ENCODE data around the gene USP38.
"Not testable (repeated sequence)": the region's sequence is repeated elsewhere in the genome, so short reads cannot be mapped to it uniquely, and the experiment has no call there.

Gene USP38

DNA sequence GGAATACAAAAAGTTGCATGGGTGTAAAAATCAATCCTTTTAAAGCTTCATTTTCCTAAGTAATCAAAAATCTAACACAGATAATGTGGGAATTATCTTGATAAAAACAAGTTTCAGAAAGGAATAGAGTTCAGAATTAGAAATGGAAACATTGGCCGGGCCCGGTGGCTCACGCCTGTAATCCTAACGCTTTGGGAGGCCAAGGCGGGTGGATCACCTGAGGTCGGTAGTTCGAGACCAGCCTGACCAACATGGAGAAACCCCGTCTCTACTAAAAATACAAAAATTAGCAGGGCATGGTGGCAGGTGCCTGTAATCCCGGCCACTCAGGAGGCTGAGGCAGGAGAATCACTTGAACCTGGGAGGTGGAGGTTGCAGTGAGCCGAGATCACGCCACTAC lies 52.5 kb downstream of the USP38 start:
- not testable (repeated sequence) for H3K4me3 Mint-ChIP-seq; H3K9me3 Mint-ChIP-seq; H3K27ac Mint-ChIP-seq; H3K36me3 Mint-ChIP-seq (ENCODE audit: low read depth); H3K4me1 Mint-ChIP-seq (ENCODE audit: low read depth); H3K27me3 Mint-ChIP-seq (ENCODE audit: low read depth)

DNA sequence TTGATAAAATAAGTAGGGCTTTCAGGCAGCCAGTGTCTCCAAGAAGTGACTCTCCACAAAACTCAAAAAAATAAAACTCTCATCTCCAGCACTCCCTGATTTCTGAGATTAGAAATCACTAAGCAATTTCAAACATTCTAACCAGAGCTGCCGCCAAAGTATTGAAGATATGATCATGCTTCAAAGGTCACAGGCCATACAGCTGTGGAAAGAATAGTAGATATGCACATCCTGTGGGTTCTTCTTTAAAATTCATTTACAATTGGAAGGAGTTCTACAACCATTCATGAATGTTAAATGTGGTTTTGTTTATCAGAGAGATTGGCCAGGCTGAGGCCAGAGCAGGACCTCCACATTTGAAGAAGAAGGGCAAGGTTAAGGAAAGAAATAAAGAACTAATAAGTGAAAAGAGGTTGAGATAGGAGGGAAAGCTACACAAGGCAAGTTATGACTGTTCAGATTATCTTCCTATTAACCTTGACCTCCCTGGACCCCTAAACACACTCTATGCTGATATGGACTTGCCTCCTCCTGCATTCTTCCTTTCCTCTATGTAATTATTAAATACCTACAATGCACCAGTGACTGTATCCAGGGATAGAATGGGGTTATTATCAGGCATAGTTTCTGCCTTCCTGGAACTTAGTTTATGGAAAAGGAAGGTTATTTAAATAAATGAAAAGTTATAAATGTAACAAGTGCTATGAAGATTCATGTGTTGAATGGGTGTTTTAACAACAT lies 56.4 kb downstream of the USP38 start:
- no peak overlapping the region for H3K4me3 Mint-ChIP-seq
- H3K4me1 Mint-ChIP-seq (ENCODE audit: low read depth), result no peaks in the 10 kb centered on the region
- no peak overlapping the region for H3K27ac Mint-ChIP-seq
- no peaks in the 10 kb centered on the region for H3K36me3 Mint-ChIP-seq (ENCODE audit: low read depth)
- no peaks in the 10 kb centered on the region for H3K27me3 Mint-ChIP-seq (ENCODE audit: low read depth)
- peaks cover 12% of the 10 kb centered on the region for H3K9me3 Mint-ChIP-seq

- no peak overlapping the region for H3K4me3 Mint-ChIP-seq
- H3K36me3 Mint-ChIP-seq (ENCODE audit: low read depth), result no peaks in the 10 kb centered on the region
- H3K27ac Mint-ChIP-seq, result no peak overlapping the region
- peaks cover 12% of the 10 kb centered on the region for H3K9me3 Mint-ChIP-seq
- no peaks in the 10 kb centered on the region for H3K27me3 Mint-ChIP-seq (ENCODE audit: low read depth)
- H3K4me1 Mint-ChIP-seq (ENCODE audit: low read depth), result no peaks in the 10 kb centered on the region
These were observed 57.2 kb downstream of the USP38 start for GRCh38 chr4:143241892-143242291.

DNA sequence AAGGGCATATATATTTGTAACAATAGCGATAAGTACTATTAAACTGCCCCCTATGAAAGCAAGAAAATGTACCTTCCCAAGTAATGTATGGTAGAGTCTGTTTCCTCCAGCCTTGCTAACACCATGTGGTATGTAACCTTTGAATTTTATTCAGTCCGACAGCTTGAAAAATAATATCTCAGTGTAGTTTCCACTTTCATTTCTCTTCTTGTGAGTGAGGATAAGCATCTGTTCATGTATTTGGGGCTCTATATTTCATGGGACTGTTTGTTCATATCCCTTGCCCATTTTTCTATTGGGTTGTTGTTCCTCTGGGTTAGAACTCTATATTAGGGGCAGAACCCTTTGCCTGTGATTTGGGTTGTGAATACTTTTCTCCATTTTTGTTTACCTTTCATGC lies 58.3 kb downstream of the USP38 start:
- Mint-ChIP-seq H3K27ac (no peak overlapping the region), H3K36me3 (ENCODE audit: low read depth) (no peaks in the 10 kb centered on the region), H3K4me3 (no peak overlapping the region), H3K9me3 (peaks cover 12% of the 10 kb centered on the region), H3K27me3 (ENCODE audit: low read depth) (no peaks in the 10 kb centered on the region), H3K4me1 (ENCODE audit: low read depth) (no peaks in the 10 kb centered on the region)

DNA sequence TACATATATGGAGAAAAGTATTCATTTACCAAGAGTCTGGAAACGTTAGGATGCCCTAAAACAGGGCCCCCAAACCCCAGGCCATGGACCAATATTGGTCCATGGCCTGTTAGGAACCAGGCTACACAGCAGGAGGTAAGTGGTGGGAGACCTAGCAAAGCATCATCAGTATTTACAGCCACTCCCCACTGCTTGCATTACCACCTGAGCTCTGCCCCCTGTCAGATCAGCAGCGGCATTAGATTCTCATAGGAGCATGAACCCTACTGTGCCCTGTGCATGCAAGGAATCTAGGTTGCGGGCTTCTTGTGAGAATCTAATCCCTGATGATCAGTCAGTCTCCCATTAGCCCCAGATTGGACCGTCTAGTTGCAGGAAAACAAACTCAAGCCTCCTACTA lies 62.3 kb downstream of the USP38 start:
- Mint-ChIP-seq H3K36me3 (ENCODE audit: low read depth) (no peaks in the 10 kb centered on the region), H3K27me3 (ENCODE audit: low read depth) (no peaks in the 10 kb centered on the region), H3K4me1 (ENCODE audit: low read depth) (no peaks in the 10 kb centered on the region), H3K27ac (no peak overlapping the region), H3K9me3 (peaks cover 6% of the 10 kb centered on the region), H3K4me3 (no peak overlapping the region)

DNA sequence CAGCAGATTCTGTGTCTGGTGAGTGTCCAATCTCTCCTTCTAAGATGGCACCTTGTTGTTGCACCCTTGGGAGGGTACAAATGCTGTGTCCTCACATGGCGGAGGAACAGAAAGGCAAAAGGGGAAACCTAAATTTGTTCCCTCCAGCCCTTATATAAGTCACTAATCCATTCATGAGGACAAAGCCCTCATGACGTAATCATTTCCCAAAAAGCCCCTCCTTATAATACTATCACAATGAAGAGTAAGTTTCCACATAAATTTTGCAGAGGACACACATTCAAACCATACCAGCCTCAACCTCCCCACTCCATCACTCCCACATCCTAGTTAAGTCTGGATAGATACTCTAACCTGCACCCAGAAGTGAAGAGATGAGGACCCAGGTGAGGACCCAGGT lies 63.1 kb downstream of the USP38 start:
- Mint-ChIP-seq H3K4me1 (ENCODE audit: low read depth) (no peaks in the 10 kb centered on the region), H3K36me3 (ENCODE audit: low read depth) (no peaks in the 10 kb centered on the region), H3K9me3 (peaks cover 3% of the 10 kb centered on the region), H3K27me3 (ENCODE audit: low read depth) (no peaks in the 10 kb centered on the region), H3K27ac (no peak overlapping the region), H3K4me3 (no peak overlapping the region)

- Mint-ChIP-seq H3K9me3 (no peaks in the 10 kb centered on the region), H3K27me3 (ENCODE audit: low read depth) (no peaks in the 10 kb centered on the region), H3K4me1 (ENCODE audit: low read depth) (no peaks in the 10 kb centered on the region), H3K27ac (no peak overlapping the region), H3K36me3 (ENCODE audit: low read depth) (no peaks in the 10 kb centered on the region), H3K4me3 (no peak overlapping the region)
These were observed 64.1 kb downstream of the USP38 start for GRCh38 chr4:143248827-143249226.

GRCh38 chr4:143250617-143251016 lies 65.9 kb downstream of the USP38 start:
- Mint-ChIP-seq H3K4me1 (ENCODE audit: low read depth) (no peaks in the 10 kb centered on the region), H3K4me3 (no peak overlapping the region), H3K9me3 (no peaks in the 10 kb centered on the region), H3K27ac (no peak overlapping the region), H3K27me3 (ENCODE audit: low read depth) (no peaks in the 10 kb centered on the region), H3K36me3 (ENCODE audit: low read depth) (no peaks in the 10 kb centered on the region)

- H3K27ac Mint-ChIP-seq, result no peak overlapping the region
- no peak overlapping the region for H3K4me3 Mint-ChIP-seq
- H3K27me3 Mint-ChIP-seq (ENCODE audit: low read depth), result no peaks in the 10 kb centered on the region
- no peaks in the 10 kb centered on the region for H3K4me1 Mint-ChIP-seq (ENCODE audit: low read depth)
- no peaks in the 10 kb centered on the region for H3K36me3 Mint-ChIP-seq (ENCODE audit: low read depth)
- H3K9me3 Mint-ChIP-seq, result no peaks in the 10 kb centered on the region
These were observed 66.6 kb downstream of the USP38 start for GRCh38 chr4:143251348-143251747.

- Mint-ChIP-seq H3K27ac (no peak overlapping the region), H3K9me3 (no peaks in the 10 kb centered on the region), H3K4me1 (ENCODE audit: low read depth) (no peaks in the 10 kb centered on the region), H3K27me3 (ENCODE audit: low read depth) (no peaks in the 10 kb centered on the region), H3K4me3 (no peak overlapping the region), H3K36me3 (ENCODE audit: low read depth) (no peaks in the 10 kb centered on the region)
These were observed 67.1 kb downstream of the USP38 start for GRCh38 chr4:143251779-143252178.

DNA sequence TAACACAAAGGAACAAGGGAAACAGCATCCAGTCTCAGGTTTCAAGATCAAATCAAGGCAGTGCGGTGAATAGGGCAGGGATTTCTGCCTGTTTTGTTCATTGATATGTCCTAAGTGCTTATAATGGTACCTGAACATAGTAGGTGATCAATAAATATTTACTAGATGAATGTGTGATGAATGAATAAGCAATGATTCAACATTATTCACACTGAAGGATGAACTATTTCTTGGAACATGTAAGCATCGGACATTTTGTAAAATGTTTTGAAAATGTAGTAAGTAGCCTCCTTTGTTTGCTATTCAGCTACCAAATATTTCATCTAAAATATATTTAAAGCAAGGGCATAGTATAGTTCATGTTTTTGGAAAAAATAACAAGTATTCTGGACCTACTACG lies 67.8 kb downstream of the USP38 start:
- H3K36me3 Mint-ChIP-seq (ENCODE audit: low read depth), result no peaks in the 10 kb centered on the region

GRCh38 chr4:143253166-143253565 lies 68.4 kb downstream of the USP38 start:
- no peaks in the 10 kb centered on the region for H3K36me3 Mint-ChIP-seq (ENCODE audit: low read depth)
- H3K27ac Mint-ChIP-seq, result no peak overlapping the region
- no peaks in the 10 kb centered on the region for H3K4me1 Mint-ChIP-seq (ENCODE audit: low read depth)
- no peaks in the 10 kb centered on the region for H3K27me3 Mint-ChIP-seq (ENCODE audit: low read depth)
- H3K9me3 Mint-ChIP-seq, result no peaks in the 10 kb centered on the region
- H3K4me3 Mint-ChIP-seq, result no peak overlapping the region

More for the DNA sequence above, 67.8 kb downstream of the USP38 start:
- H3K27me3 Mint-ChIP-seq (ENCODE audit: low read depth), result no peaks in the 10 kb centered on the region
- no peak overlapping the region for H3K27ac Mint-ChIP-seq
- H3K4me1 Mint-ChIP-seq (ENCODE audit: low read depth), result no peaks in the 10 kb centered on the region
- H3K4me3 Mint-ChIP-seq, result no peak overlapping the region
- no peaks in the 10 kb centered on the region for H3K9me3 Mint-ChIP-seq

GRCh38 chr4:143254491-143255226 lies 69.9 kb downstream of the USP38 start:
- Mint-ChIP-seq H3K4me3 (no peak overlapping the region), H3K27ac (no peak overlapping the region), H3K4me1 (ENCODE audit: low read depth) (no peaks in the 10 kb centered on the region), H3K9me3 (no peaks in the 10 kb centered on the region), H3K27me3 (ENCODE audit: low read depth) (no peaks in the 10 kb centered on the region), H3K36me3 (ENCODE audit: low read depth) (no peaks in the 10 kb centered on the region)

GRCh38 chr4:143256456-143256855 lies 71.7 kb downstream of the USP38 start:
- no peaks in the 10 kb centered on the region for H3K9me3 Mint-ChIP-seq
- no peaks in the 10 kb centered on the region for H3K4me1 Mint-ChIP-seq (ENCODE audit: low read depth)
- no peak overlapping the region for H3K4me3 Mint-ChIP-seq
- H3K27me3 Mint-ChIP-seq (ENCODE audit: low read depth), result no peaks in the 10 kb centered on the region
- H3K36me3 Mint-ChIP-seq (ENCODE audit: low read depth), result no peaks in the 10 kb centered on the region
- H3K27ac Mint-ChIP-seq, result no peak overlapping the region

- no peak overlapping the region for H3K4me3 Mint-ChIP-seq
- no peak overlapping the region for H3K27ac Mint-ChIP-seq
- no peaks in the 10 kb centered on the region for H3K36me3 Mint-ChIP-seq (ENCODE audit: low read depth)
- H3K4me1 Mint-ChIP-seq (ENCODE audit: low read depth), result no peaks in the 10 kb centered on the region
- H3K9me3 Mint-ChIP-seq, result no peaks in the 10 kb centered on the region
- no peaks in the 10 kb centered on the region for H3K27me3 Mint-ChIP-seq (ENCODE audit: low read depth)
These were observed 72.6 kb downstream of the USP38 start for GRCh38 chr4:143257356-143257755.

Measured in T-helper 1 cell treated with Interleukin-12 subunit alpha and Interleukin-12 subunit beta and Interleukin-4 antibody, amounts not matched to agents 30 μg/mL and 1 μg/mL, for 36 hours (primary cell).